Measurements from ENCODE around the gene GNAT3.

The GNAT3 gene

GRCh38 chr7:80415114-80415513 is 96.8 kb downstream of the GNAT3 start:
- H3K4me3 ChIP-seq (ENCODE audit: low read depth, low read length) = no peak overlapping the region
- no peak overlapping the region for H3K9ac ChIP-seq (ENCODE audit: low read length)
- no peaks in the 10 kb centered on the region for H3K36me3 ChIP-seq (ENCODE audit: control insufficient read depth, insufficient read depth, low read length)
- no peaks in the 10 kb centered on the region for H3K4me1 ChIP-seq (ENCODE audit: control insufficient read depth, insufficient read depth, low read length)
- no peaks in the 10 kb centered on the region for H3K27me3 ChIP-seq (ENCODE audit: control insufficient read depth, insufficient read depth, low read length)
- no peaks in the 10 kb centered on the region for H3K9me3 ChIP-seq (ENCODE audit: control insufficient read depth, insufficient read depth, low read depth, low read length)
- H3K27ac ChIP-seq (ENCODE audit: low read depth, low read length) = no peak overlapping the region

- Histone ChIP-seq H3K9me3 (ENCODE audit: control insufficient read depth, insufficient read depth, low read depth, low read length) (no peaks in the 10 kb centered on the region), H3K27me3 (ENCODE audit: control insufficient read depth, insufficient read depth, low read length) (no peaks in the 10 kb centered on the region), H3K4me3 (ENCODE audit: low read depth, low read length) (no peak overlapping the region), H3K4me1 (ENCODE audit: control insufficient read depth, insufficient read depth, low read length) (no peaks in the 10 kb centered on the region), H3K27ac (ENCODE audit: low read depth, low read length) (no peak overlapping the region), H3K9ac (ENCODE audit: low read length) (no peak overlapping the region), H3K36me3 (ENCODE audit: control insufficient read depth, insufficient read depth, low read length) (no peaks in the 10 kb centered on the region)
Observed at GRCh38 chr7:80414331-80414730, 97.5 kb downstream of the GNAT3 start.

GRCh38 chr7:80413383-80413945 is 98.4 kb downstream of the GNAT3 start:
- Histone ChIP-seq H3K27me3 (ENCODE audit: control insufficient read depth, insufficient read depth, low read length) (no peaks in the 10 kb centered on the region), H3K9ac (ENCODE audit: low read length) (no peak overlapping the region), H3K4me3 (ENCODE audit: low read depth, low read length) (no peak overlapping the region), H3K9me3 (ENCODE audit: control insufficient read depth, insufficient read depth, low read depth, low read length) (no peaks in the 10 kb centered on the region), H3K27ac (ENCODE audit: low read depth, low read length) (no peak overlapping the region), H3K4me1 (ENCODE audit: control insufficient read depth, insufficient read depth, low read length) (no peaks in the 10 kb centered on the region), H3K36me3 (ENCODE audit: control insufficient read depth, insufficient read depth, low read length) (no peaks in the 10 kb centered on the region)

- no peaks in the 10 kb centered on the region for H3K9me3 ChIP-seq (ENCODE audit: control insufficient read depth, insufficient read depth, low read depth, low read length)
- no peaks in the 10 kb centered on the region for H3K4me1 ChIP-seq (ENCODE audit: control insufficient read depth, insufficient read depth, low read length)
- no peak overlapping the region for H3K9ac ChIP-seq (ENCODE audit: low read length)
- no peak overlapping the region for H3K4me3 ChIP-seq (ENCODE audit: low read depth, low read length)
- H3K36me3 ChIP-seq (ENCODE audit: control insufficient read depth, insufficient read depth, low read length) = no peaks in the 10 kb centered on the region
- no peaks in the 10 kb centered on the region for H3K27me3 ChIP-seq (ENCODE audit: control insufficient read depth, insufficient read depth, low read length)
- no peak overlapping the region for H3K27ac ChIP-seq (ENCODE audit: low read depth, low read length)
Observed at GRCh38 chr7:80412842-80413241, 99.0 kb downstream of the GNAT3 start.

GRCh38 chr7:80411621-80412020 is 100.2 kb downstream of the GNAT3 start:
- Histone ChIP-seq H3K9ac (ENCODE audit: low read length) (no peak overlapping the region), H3K4me3 (ENCODE audit: low read depth, low read length) (no peak overlapping the region), H3K4me1 (ENCODE audit: control insufficient read depth, insufficient read depth, low read length) (no peaks in the 10 kb centered on the region), H3K27me3 (ENCODE audit: control insufficient read depth, insufficient read depth, low read length) (no peaks in the 10 kb centered on the region), H3K27ac (ENCODE audit: low read depth, low read length) (no peak overlapping the region), H3K9me3 (ENCODE audit: control insufficient read depth, insufficient read depth, low read depth, low read length) (no peaks in the 10 kb centered on the region), H3K36me3 (ENCODE audit: control insufficient read depth, insufficient read depth, low read length) (no peaks in the 10 kb centered on the region)

GRCh38 chr7:80410081-80410480 is 101.8 kb downstream of the GNAT3 start:
- no peaks in the 10 kb centered on the region for H3K4me1 ChIP-seq (ENCODE audit: control insufficient read depth, insufficient read depth, low read length)
- H3K9me3 ChIP-seq (ENCODE audit: control insufficient read depth, insufficient read depth, low read depth, low read length) = no peaks in the 10 kb centered on the region
- no peak overlapping the region for H3K9ac ChIP-seq (ENCODE audit: low read length)
- H3K27ac ChIP-seq (ENCODE audit: low read depth, low read length) = no peak overlapping the region
- no peaks in the 10 kb centered on the region for H3K36me3 ChIP-seq (ENCODE audit: control insufficient read depth, insufficient read depth, low read length)
- H3K4me3 ChIP-seq (ENCODE audit: low read depth, low read length) = no peak overlapping the region
- no peaks in the 10 kb centered on the region for H3K27me3 ChIP-seq (ENCODE audit: control insufficient read depth, insufficient read depth, low read length)

Data from HUES6 (cell line).